ENCODE measurements around the gene ANP32A.
A peak's percentile ranks its signal among the peaks of the same experiment; 100 is the strongest.

The ANP32A gene

GRCh38 chr15:68801572-68802148 lies 19.0 kb downstream of the ANP32A start:
- Histone ChIP-seq H3K9me3 (ENCODE audit: control extremely low read depth in 1 of 5, control insufficient read depth in 4 of 5, insufficient read depth in 2 of 5, low read depth in 1 of 5, low read length in 4 of 5) (no peaks in the 10 kb centered on the region), H3K27me3 (replicated peaks in 2 of 5; ENCODE audit: control insufficient read depth in 4 of 5, insufficient read depth in 5 of 5, low read length in 4 of 5) (no peaks in the 10 kb centered on the region), H3K36me3 (ENCODE audit: control insufficient read depth in 4 of 4, insufficient read depth in 4 of 4, low read length in 3 of 4) (peaks cover 8 to 59% (median 13%) of the 10 kb centered on the region in 4 experiments), H3K27ac (ENCODE audit: insufficient read depth in 1 of 2, low read depth in 1 of 2, low read length in 2 of 2, poor library complexity in 1 of 2, severe bottlenecking in 2 of 2) (no peak overlapping the region), H3K4me1 (ENCODE audit: control extremely low read depth in 1 of 4, control insufficient read depth in 4 of 4, insufficient read depth in 4 of 4, low read length in 3 of 4) (peaks cover 2 to 37% (median 19%) of the 10 kb centered on the region in 4 experiments), H3K4me3 (ENCODE audit: control insufficient read depth in 1 of 7, extremely low read depth in 1 of 7, insufficient read depth in 4 of 7, low read depth in 2 of 7, low read length in 6 of 7) (no peak overlapping the region)
- no peak for DNase-seq
- CTCF ChIA-PET, result interaction anchor here (1.0 to 1.3 kb wide), 2 partner anchors 10 to 13 kb away, joined by 3 to 4 read pairs; no protein-coding TSS in a partner anchor
- POLR2A ChIA-PET, result interaction anchor here (0.6 kb wide), 1 partner anchor 1041 kb away, joined by 3 read pairs; no protein-coding TSS in a partner anchor
- 83% methylated on average over 4 of the region's 4 CpGs for WGBS (ENCODE audit: insufficient coverage)

GRCh38 chr15:68800875-68801274 lies 19.8 kb downstream of the ANP32A start:
- Histone ChIP-seq H3K27me3 (replicated peaks in 2 of 5; ENCODE audit: control insufficient read depth in 4 of 5, insufficient read depth in 5 of 5, low read length in 4 of 5) (no peaks in the 10 kb centered on the region), H3K4me1 (ENCODE audit: control extremely low read depth in 1 of 4, control insufficient read depth in 4 of 4, insufficient read depth in 4 of 4, low read length in 3 of 4) (peaks cover 2 to 45% (median 26%) of the 10 kb centered on the region in 4 experiments), H3K9me3 (ENCODE audit: control extremely low read depth in 1 of 5, control insufficient read depth in 4 of 5, insufficient read depth in 2 of 5, low read depth in 1 of 5, low read length in 4 of 5) (no peaks in the 10 kb centered on the region), H3K36me3 (ENCODE audit: control insufficient read depth in 4 of 4, insufficient read depth in 4 of 4, low read length in 3 of 4) (peaks cover 7 to 56% (median 11%) of the 10 kb centered on the region in 4 experiments), H3K27ac (ENCODE audit: insufficient read depth in 1 of 2, low read depth in 1 of 2, low read length in 2 of 2, poor library complexity in 1 of 2, severe bottlenecking in 2 of 2) (no peak overlapping the region), H3K4me3 (ENCODE audit: control insufficient read depth in 1 of 7, extremely low read depth in 1 of 7, insufficient read depth in 4 of 7, low read depth in 2 of 7, low read length in 6 of 7) (no peak overlapping the region)
- ChIA-PET CTCF (interaction anchor here (0.6 to 1.3 kb wide), 3 partner anchors 10 to 25 kb away, joined by 3 to 7 read pairs (median 3); no protein-coding TSS in a partner anchor), POLR2A (interaction anchor here (0.6 kb wide), 1 partner anchor 1041 kb away, joined by 3 read pairs; no protein-coding TSS in a partner anchor)
- no peak for DNase-seq
- no CpG with 5 or more reads among the region's 1 CpG for WGBS (ENCODE audit: insufficient coverage)

- Histone ChIP-seq H3K27ac (ENCODE audit: insufficient read depth in 1 of 2, low read depth in 1 of 2, low read length in 2 of 2, poor library complexity in 1 of 2, severe bottlenecking in 2 of 2) (no peak overlapping the region), H3K4me3 (ENCODE audit: control insufficient read depth in 1 of 7, extremely low read depth in 1 of 7, insufficient read depth in 4 of 7, low read depth in 2 of 7, low read length in 6 of 7) (no peak overlapping the region), H3K4me1 (ENCODE audit: control extremely low read depth in 1 of 4, control insufficient read depth in 4 of 4, insufficient read depth in 4 of 4, low read length in 3 of 4) (peaks cover 8 to 68% (median 46%) of the 10 kb centered on the region in 4 experiments), H3K27me3 (replicated peaks in 2 of 5; ENCODE audit: control insufficient read depth in 4 of 5, insufficient read depth in 5 of 5, low read length in 4 of 5) (no peaks in the 10 kb centered on the region), H3K36me3 (ENCODE audit: control insufficient read depth in 4 of 4, insufficient read depth in 4 of 4, low read length in 3 of 4) (peaks cover 5 to 46% (median 10%) of the 10 kb centered on the region in 4 experiments), H3K9me3 (ENCODE audit: control extremely low read depth in 1 of 5, control insufficient read depth in 4 of 5, insufficient read depth in 2 of 5, low read depth in 1 of 5, low read length in 4 of 5) (no peaks in the 10 kb centered on the region)
- CTCF ChIA-PET, result interaction anchor here (0.9 to 2.0 kb wide), 7 partner anchors 8 to 61 kb away, joined by 3 to 13 read pairs (median 6); no protein-coding TSS in a partner anchor
- DNase-seq, result peak in 2 of 3 donors; percentile 57 to 68
- WGBS (ENCODE audit: insufficient coverage), result 73% methylated on average over 7 of the region's 9 CpGs
- POLR2A ChIA-PET, result interaction anchor here (0.6 to 1.5 kb wide), 2 partner anchors 18 to 20 kb away, joined by 3 to 9 read pairs; no protein-coding TSS in a partner anchor
Observed at GRCh38 chr15:68798346-68799094, 22.2 kb downstream of the ANP32A start.

- POLR2A ChIA-PET, result interaction anchor here (0.6 to 1.5 kb wide), 3 partner anchors 19 to 23 kb away, joined by 3 to 9 read pairs (median 8); partner anchors contain the start of gene ANP32A
- Histone ChIP-seq H3K4me1 (ENCODE audit: control extremely low read depth in 1 of 4, control insufficient read depth in 4 of 4, insufficient read depth in 4 of 4, low read length in 3 of 4) (peaks cover 8 to 75% (median 52%) of the 10 kb centered on the region in 4 experiments), H3K27ac (ENCODE audit: insufficient read depth in 1 of 2, low read depth in 1 of 2, low read length in 2 of 2, poor library complexity in 1 of 2, severe bottlenecking in 2 of 2) (peak overlapping the region in 1 of 2 experiments; percentile 44)
Observed at GRCh38 chr15:68797599-68798345, 22.9 kb downstream of the ANP32A start.

GRCh38 chr15:68797191-68797590 lies 23.5 kb downstream of the ANP32A start:
- Histone ChIP-seq H3K4me1 (ENCODE audit: control extremely low read depth in 1 of 4, control insufficient read depth in 4 of 4, insufficient read depth in 4 of 4, low read length in 3 of 4) (peaks cover 12 to 81% (median 58%) of the 10 kb centered on the region in 4 experiments), H3K27me3 (replicated peaks in 2 of 5; ENCODE audit: control insufficient read depth in 4 of 5, insufficient read depth in 5 of 5, low read length in 4 of 5) (no peaks in the 10 kb centered on the region), H3K4me3 (ENCODE audit: control insufficient read depth in 1 of 7, extremely low read depth in 1 of 7, insufficient read depth in 4 of 7, low read depth in 2 of 7, low read length in 6 of 7) (no peak overlapping the region), H3K27ac (ENCODE audit: insufficient read depth in 1 of 2, low read depth in 1 of 2, low read length in 2 of 2, poor library complexity in 1 of 2, severe bottlenecking in 2 of 2) (peak overlapping the region in 1 of 2 experiments; percentile 44), H3K9me3 (ENCODE audit: control extremely low read depth in 1 of 5, control insufficient read depth in 4 of 5, insufficient read depth in 2 of 5, low read depth in 1 of 5, low read length in 4 of 5) (no peaks in the 10 kb centered on the region), H3K36me3 (ENCODE audit: control insufficient read depth in 4 of 4, insufficient read depth in 4 of 4, low read length in 3 of 4) (peaks cover 3 to 40% (median 9%) of the 10 kb centered on the region in 4 experiments)
- CTCF ChIA-PET, result interaction anchor here (0.6 to 2.0 kb wide), 5 partner anchors 9 to 79 kb away, joined by 3 to 13 read pairs (median 7); no protein-coding TSS in a partner anchor
- no peak for DNase-seq
- WGBS (ENCODE audit: insufficient coverage), result 88% methylated on average over 2 of the region's 3 CpGs
- POLR2A ChIA-PET, result interaction anchor here (0.8 to 1.5 kb wide), 2 partner anchors 21 to 24 kb away, joined by 8 to 9 read pairs; partner anchors contain the start of gene ANP32A

More at GRCh38 chr15:68797599-68798345, 22.9 kb downstream of the ANP32A start:
- CTCF ChIA-PET, result interaction anchor here (0.6 to 2.0 kb wide), 8 partner anchors 9 to 78 kb away, joined by 3 to 13 read pairs (median 5); no protein-coding TSS in a partner anchor
- H3K9me3 ChIP-seq (ENCODE audit: control extremely low read depth in 1 of 5, control insufficient read depth in 4 of 5, insufficient read depth in 2 of 5, low read depth in 1 of 5, low read length in 4 of 5), result no peaks in the 10 kb centered on the region
- no peaks in the 10 kb centered on the region for H3K27me3 ChIP-seq (replicated peaks in 2 of 5; ENCODE audit: control insufficient read depth in 4 of 5, insufficient read depth in 5 of 5, low read length in 4 of 5)
- no peak overlapping the region for H3K4me3 ChIP-seq (ENCODE audit: control insufficient read depth in 1 of 7, extremely low read depth in 1 of 7, insufficient read depth in 4 of 7, low read depth in 2 of 7, low read length in 6 of 7)
- DNase-seq, result peak in 2 of 3 donors; percentile 55 to 72
- WGBS (ENCODE audit: insufficient coverage), result 93% methylated on average over 4 of the region's 6 CpGs
- peaks cover 3 to 38% (median 9%) of the 10 kb centered on the region in 4 experiments for H3K36me3 ChIP-seq (ENCODE audit: control insufficient read depth in 4 of 4, insufficient read depth in 4 of 4, low read length in 3 of 4)

- 83% methylated on average over 6 of the region's 6 CpGs for WGBS (ENCODE audit: insufficient coverage)
- no peak for DNase-seq
- H3K4me1 ChIP-seq (ENCODE audit: control extremely low read depth in 1 of 4, control insufficient read depth in 4 of 4, insufficient read depth in 4 of 4, low read length in 3 of 4), result peaks cover 17 to 84% (median 64%) of the 10 kb centered on the region in 4 experiments
Observed at GRCh38 chr15:68796576-68796975, 24.1 kb downstream of the ANP32A start.

More at GRCh38 chr15:68796576-68796975, 24.1 kb downstream of the ANP32A start:
- Histone ChIP-seq H3K4me3 (ENCODE audit: control insufficient read depth in 1 of 7, extremely low read depth in 1 of 7, insufficient read depth in 4 of 7, low read depth in 2 of 7, low read length in 6 of 7) (no peak overlapping the region), H3K27me3 (replicated peaks in 2 of 5; ENCODE audit: control insufficient read depth in 4 of 5, insufficient read depth in 5 of 5, low read length in 4 of 5) (no peaks in the 10 kb centered on the region), H3K36me3 (ENCODE audit: control insufficient read depth in 4 of 4, insufficient read depth in 4 of 4, low read length in 3 of 4) (peaks cover 3 to 40% (median 9%) of the 10 kb centered on the region in 4 experiments), H3K9me3 (ENCODE audit: control extremely low read depth in 1 of 5, control insufficient read depth in 4 of 5, insufficient read depth in 2 of 5, low read depth in 1 of 5, low read length in 4 of 5) (no peaks in the 10 kb centered on the region), H3K27ac (ENCODE audit: insufficient read depth in 1 of 2, low read depth in 1 of 2, low read length in 2 of 2, poor library complexity in 1 of 2, severe bottlenecking in 2 of 2) (peak overlapping the region in 1 of 2 experiments; percentile 60)
- POLR2A ChIA-PET, result no interaction called here
- CTCF ChIA-PET, result interaction anchor here (2.6 kb wide), 1 partner anchor 19 kb away, joined by 24 read pairs; no protein-coding TSS in a partner anchor
